Lung (tissue), 12 donors: Measurements from ENCODE around the gene VPS13C. TPM values are rescaled to one million over a fixed set of nuclear protein-coding genes. Genes with fewer than 3 reads are reported as not detected.

Experiments
- ATAC-seq: fragments of 200-7000 bp; cut with Tn5 transposase; one replicate; pipeline ENCODE4 v1.9.1; 2020; ENCODE audit warnings: moderate number of reproducible peaks; ENCODE audit not compliant: insufficient read depth, low FRiP score
- DNase-seq, 3 donors: peaks; one replicate each; pipeline ENCODE4 v3.0.0-alpha.2; 2013 to 2017
- H3K27ac ChIP-seq, 2 donors: one replicate each; pipeline ENCODE4 v1.5.1; 2013; ENCODE audit warnings: mild to moderate bottlenecking in 2 of 2, moderate library complexity in 2 of 2, control low read depth in 1 of 2, inconsistent platforms in 1 of 2, low read depth in 1 of 2, low read length in 1 of 2
- H3K27me3 ChIP-seq, 3 donors: one replicate each; pipeline ENCODE4 v1.5.1; 2013; ENCODE audit warnings: low read length in 2 of 3; ENCODE audit not compliant: control insufficient read depth in 3 of 3, insufficient read depth in 3 of 3
- H3K36me3 ChIP-seq, 4 donors: one replicate each; pipeline ENCODE4 v1.5.1; 2013; ENCODE audit warnings: low read length in 4 of 4, mild to moderate bottlenecking in 1 of 4, moderate library complexity in 1 of 4; ENCODE audit not compliant: control insufficient read depth in 4 of 4, insufficient read depth in 4 of 4
- H3K4me1 ChIP-seq, 5 donors: one replicate each; pipeline ENCODE4 v1.5.1; 2013; ENCODE audit warnings: low read length in 5 of 5, mild to moderate bottlenecking in 2 of 5, moderate library complexity in 1 of 5; ENCODE audit not compliant: control insufficient read depth in 5 of 5, insufficient read depth in 5 of 5
- H3K4me3 ChIP-seq: one replicate; pipeline ENCODE4 v1.5.1; 2013; ENCODE audit warnings: mild to moderate bottlenecking, control low read depth, moderate library complexity
- H3K9ac ChIP-seq, 2 donors: one replicate each; pipeline ENCODE4 v1.5.1; 2013; ENCODE audit warnings: low read length in 2 of 2, control low read depth in 1 of 2; ENCODE audit not compliant: insufficient read depth in 1 of 2
- H3K9me3 ChIP-seq, 4 donors: one replicate each; pipeline ENCODE4 v1.5.1; 2013; ENCODE audit warnings: low read length in 3 of 4, mild to moderate bottlenecking in 1 of 4, moderate library complexity in 1 of 4; ENCODE audit not compliant: control insufficient read depth in 4 of 4, insufficient read depth in 3 of 4
- CTCF ChIP-seq: IDR thresholded peaks from 2 replicates; pipeline ENCODE4 v1.5.1; 2012; ENCODE audit warnings: mild to moderate bottlenecking; ENCODE audit errors: control extremely low read depth, extremely low read depth
- WGBS, 2 donors: extraction: QIAGEN DNeasy Blood & Tissue Kit; methylation state at CpG; one replicate each; pipeline ENCODE4 v1.1.7; 2013; 5-methylcytosine and 5-hydroxymethylcytosine counted together
- polyA plus RNA-seq, 2 donors: library from polyadenylated mRNA; stranded (reverse); fragments of 200-250 nt; gene quantifications; one replicate each; pipeline ENCODE4 v1.2.1, GENCODE V29; 2013
- total RNA-seq, 2 donors: library from RNA; depleted of rRNA in 1 of 2; stranded (reverse); fragments of >200 nt in 1 of 2; gene quantifications; one replicate each; pipeline ENCODE4 v1.2.1, GENCODE V29; 2014 to 2021
- donor health status: control.
- donor health status: control.
- donor health status: Bipolar disorder and iron deficiency.
- donor health status: healthy.
- donor health status: DM: yes; HTN: yes; CAD: no.

VPS13C gene
- total and polyA plus RNA-seq, 4 donors, result 16.8 to 196 (median 53.3) TPM

DNA sequence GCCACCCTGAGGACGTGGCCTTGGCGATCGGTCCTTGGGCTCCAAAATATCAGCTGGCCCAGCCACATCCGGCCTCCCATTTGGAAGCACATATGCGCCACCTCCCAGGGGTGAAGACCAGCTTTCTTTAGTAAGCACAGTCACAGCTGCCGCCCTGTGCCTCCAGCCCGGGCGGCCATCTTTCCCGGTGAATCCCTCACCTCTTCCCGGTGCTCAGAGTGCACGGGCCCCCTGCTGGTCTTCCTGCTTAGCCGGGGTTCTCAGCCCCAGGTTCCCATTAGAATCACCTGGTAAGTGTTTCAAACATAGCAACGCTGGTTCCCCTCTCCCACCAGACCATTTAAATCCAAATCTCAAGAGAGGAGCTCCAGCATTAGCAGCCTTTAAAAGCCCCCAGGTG, 232.2 kb downstream of the VPS13C start:
- no peak overlapping the region for H3K9ac ChIP-seq
- no peak overlapping the region for H3K4me3 ChIP-seq
- H3K27ac ChIP-seq, result no peak overlapping the region
- 91 to 93% methylated on average over 13 of the region's 13 CpGs for whole genome bisulfite sequencing, 2 donors
- TF ChIP-seq CTCF, result no peak
- no peaks in the 10 kb centered on the region for H3K36me3 ChIP-seq
- ATAC-seq (no peak), DNase-seq (no peak)
- no peaks in the 10 kb centered on the region for H3K9me3 ChIP-seq
- H3K4me1 ChIP-seq, result peaks cover 0 to 6% (median 0%) of the 10 kb centered on the region in 5 donors
- peaks cover 0 to 2% (median 0%) of the 10 kb centered on the region in 3 donors for H3K27me3 ChIP-seq

DNA sequence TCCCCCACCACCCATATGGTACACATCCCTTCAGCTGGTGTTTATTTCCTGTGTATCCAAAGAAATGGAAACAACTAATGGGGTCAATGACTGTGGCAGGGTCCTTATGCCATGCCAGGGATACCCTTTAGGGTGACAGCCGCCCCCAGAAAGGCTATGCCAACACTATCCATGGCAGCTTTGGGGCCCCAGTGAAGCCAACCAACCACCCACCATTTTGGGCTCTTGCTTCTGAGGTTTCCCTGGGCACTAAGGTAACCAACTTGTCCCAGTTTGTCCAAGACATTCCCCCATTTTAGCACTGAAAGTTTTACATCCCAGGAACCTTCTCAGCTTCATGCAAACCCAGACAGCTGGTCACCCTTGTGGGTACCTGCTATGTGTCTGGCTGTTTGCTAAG, 233.1 kb downstream of the VPS13C start:
- Histone ChIP-seq H3K9ac (no peak overlapping the region), H3K4me1 (peaks cover 0 to 6% (median 0%) of the 10 kb centered on the region in 5 donors), H3K4me3 (no peak overlapping the region), H3K27ac (no peak overlapping the region), H3K9me3 (no peaks in the 10 kb centered on the region), H3K36me3 (no peaks in the 10 kb centered on the region), H3K27me3 (peaks cover 0 to 2% (median 0%) of the 10 kb centered on the region in 3 donors)
- 92 to 96% methylated on average over 1 of the region's 1 CpG for WGBS, 2 donors
- TF ChIP-seq CTCF, result no peak
- ATAC-seq (no peak), DNase-seq (no peak)

- no peak overlapping the region for H3K4me3 ChIP-seq
- peaks cover 0 to 8% (median 0%) of the 10 kb centered on the region in 5 donors for H3K4me1 ChIP-seq
- H3K9me3 ChIP-seq, result no peaks in the 10 kb centered on the region
- no peak for TF ChIP-seq CTCF
- H3K27ac ChIP-seq, result no peak overlapping the region
- H3K27me3 ChIP-seq, result peaks cover 0 to 2% (median 0%) of the 10 kb centered on the region in 3 donors
- H3K9ac ChIP-seq, result no peak overlapping the region
- 42 to 47% methylated on average over 1 of the region's 1 CpG for WGBS, 2 donors
- DNase-seq (no peak), ATAC-seq (no peak)
- H3K36me3 ChIP-seq, result no peaks in the 10 kb centered on the region
Measured at GRCh38 chr15:61824291-61824690, 236.0 kb downstream of the VPS13C start.

DNA sequence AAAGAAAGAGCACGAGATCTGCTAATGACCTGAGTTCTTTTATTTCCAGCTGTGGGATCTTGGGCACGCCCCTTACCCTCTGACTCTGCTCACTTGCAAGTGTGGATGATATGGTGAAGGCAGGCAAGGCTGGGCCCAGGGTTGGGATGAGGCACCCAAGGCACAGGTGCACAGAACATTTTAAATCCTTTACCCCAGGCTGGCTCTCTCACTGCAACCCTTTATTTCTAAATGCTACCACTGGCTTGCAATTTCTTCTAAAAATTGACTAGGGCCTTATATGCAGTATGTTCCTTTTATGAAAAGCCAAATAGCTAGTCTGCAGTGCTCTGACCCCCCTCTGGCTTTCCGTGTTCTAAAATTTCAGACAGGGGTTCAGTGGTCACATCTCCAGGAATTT, 237.7 kb downstream of the VPS13C start:
- no peak for TF ChIP-seq CTCF
- Histone ChIP-seq H3K27me3 (peaks cover 0 to 5% (median 3%) of the 10 kb centered on the region in 3 donors), H3K36me3 (no peaks in the 10 kb centered on the region), H3K27ac (no peak overlapping the region), H3K4me1 (peaks cover 0 to 3% (median 0%) of the 10 kb centered on the region in 5 donors), H3K9ac (no peak overlapping the region), H3K9me3 (no peaks in the 10 kb centered on the region), H3K4me3 (no peak overlapping the region)
- no peak for ATAC-seq
- DNase-seq, result no peak
- 88 to 92% methylated on average over 3 of the region's 3 CpGs for WGBS, 2 donors
